GM12865 (cell line): ENCODE measurements around the gene SLC6A18.

Experiments
- DNase-seq: peaks from one replicate; pipeline ENCODE4 v3.0.0; 2010; ENCODE audit warnings: low read depth
- H3K4me3 ChIP-seq: 2 replicates; pipeline ENCODE4 v1.5.1; 2011; ENCODE audit warnings: mild to moderate bottlenecking, low read depth, low read length, control low read depth
- CTCF ChIP-seq: IDR thresholded peaks from 2 replicates; pipeline ENCODE4 v1.5.1; 2011; ENCODE audit warnings: low read length, control low read depth, low read depth, inconsistent platforms; ENCODE audit not compliant: insufficient read depth; ENCODE audit errors: missing control alignments

SLC6A18 gene

GRCh38 chr5:1197876-1198666 is 27.1 kb upstream of the SLC6A18 start:
- no peak for TF ChIP-seq CTCF
- H3K4me3 ChIP-seq: no peak overlapping the region
- no peak for DNase-seq

GRCh38 chr5:1199340-1199648 is 25.9 kb upstream of the SLC6A18 start:
- no peak for DNase-seq
- H3K4me3 ChIP-seq: no peak overlapping the region
- no peak for TF ChIP-seq CTCF

- no peak for DNase-seq
- TF ChIP-seq CTCF: no peak
- no peak overlapping the region for H3K4me3 ChIP-seq
These were observed 25.3 kb upstream of the SLC6A18 start for GRCh38 chr5:1199649-1200494.

- no peak for DNase-seq
- TF ChIP-seq CTCF: no peak
- H3K4me3 ChIP-seq: no peak overlapping the region
These were observed 24.5 kb upstream of the SLC6A18 start for GRCh38 chr5:1200495-1201326.

- DNase-seq: no peak
- no peak within 1 kb of the TSS for H3K4me3 ChIP-seq
- no peak for TF ChIP-seq CTCF
These were observed 23.7 kb upstream of the SLC6A18 start, which contains the start of gene SLC6A19 for GRCh38 chr5:1201327-1202025. Gene SLC6A19, plus strand, starts transcription at chr5:1201595. Its CDS starts 56 bp downstream, at chr5:1201651.
